T-helper 1 cell treated with Interleukin-12 subunit alpha and Interleukin-12 subunit beta and Interleukin-4 antibody, amounts not matched to agents 30 μg/mL and 1 μg/mL, for 36 hours (primary cell): ENCODE data around the gene PAPPA2.

ENCODE experiments used
- H3K27ac Mint-ChIP-seq: one replicate; pipeline ENCODE4 v1.8.0; 2021; ENCODE audit warnings: mild to moderate bottlenecking, mixed read lengths
- H3K27me3 Mint-ChIP-seq: one replicate; pipeline ENCODE4 v1.8.0; 2021; ENCODE audit warnings: low read depth, mixed read lengths
- H3K36me3 Mint-ChIP-seq: one replicate; pipeline ENCODE4 v1.8.0; 2021; ENCODE audit warnings: low read depth, mixed read lengths
- H3K4me1 Mint-ChIP-seq: one replicate; pipeline ENCODE4 v1.8.0; 2021; ENCODE audit warnings: low read depth, mixed read lengths
- H3K4me3 Mint-ChIP-seq: one replicate; pipeline ENCODE4 v1.8.0; 2021; ENCODE audit warnings: mild to moderate bottlenecking, moderate library complexity, mixed read lengths
- H3K9me3 Mint-ChIP-seq: one replicate; pipeline ENCODE4 v1.8.0; 2021; ENCODE audit warnings: mixed read lengths

PAPPA2 gene

DNA sequence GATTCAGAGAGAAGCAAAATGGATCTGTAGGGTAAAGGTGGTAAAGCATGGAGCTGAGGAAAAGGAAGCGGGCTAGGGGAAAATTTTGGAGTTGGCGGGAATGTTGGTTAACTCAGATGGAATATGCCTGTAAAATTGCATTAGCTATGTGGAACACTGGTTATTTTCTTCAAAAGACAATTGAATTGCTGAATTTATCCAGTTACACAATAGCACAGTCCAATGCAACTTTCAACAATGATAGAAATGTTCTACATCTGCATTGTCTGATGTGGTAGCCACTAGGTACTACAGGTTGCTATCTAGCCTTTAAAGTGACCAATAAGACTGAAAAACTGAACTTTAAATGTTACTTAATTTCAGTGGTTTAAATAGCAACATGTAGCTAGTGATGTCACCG is 386.3 kb downstream of the PAPPA2 start:
- Mint-ChIP-seq H3K36me3 (no peaks in the 10 kb centered on the region), H3K4me3 (no peak overlapping the region), H3K9me3 (no peaks in the 10 kb centered on the region), H3K27ac (no peak overlapping the region), H3K27me3 (no peaks in the 10 kb centered on the region), H3K4me1 (no peaks in the 10 kb centered on the region)

DNA sequence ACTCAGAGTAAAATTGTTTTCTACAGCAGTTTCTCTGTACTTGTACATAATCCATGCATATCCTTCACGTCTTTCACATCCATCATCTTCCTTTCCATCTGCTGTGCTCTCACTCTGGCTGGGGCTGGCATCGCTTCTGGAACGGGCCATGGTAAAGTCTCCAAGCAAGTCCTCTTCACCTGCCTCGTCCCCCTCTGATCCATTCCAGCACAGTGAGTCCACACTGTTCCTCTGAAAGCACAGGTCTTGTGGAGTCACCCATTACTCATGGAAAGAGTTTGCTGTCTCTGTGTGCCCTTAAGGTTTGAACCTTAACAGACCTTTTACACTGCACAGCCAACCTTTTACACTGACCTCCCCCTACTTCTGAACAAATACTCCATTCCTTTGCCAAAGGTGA is 387.9 kb downstream of the PAPPA2 start:
- H3K4me1 Mint-ChIP-seq, result no peaks in the 10 kb centered on the region
- H3K4me3 Mint-ChIP-seq, result no peak overlapping the region
- H3K27me3 Mint-ChIP-seq, result no peaks in the 10 kb centered on the region
- H3K27ac Mint-ChIP-seq, result no peak overlapping the region
- H3K36me3 Mint-ChIP-seq, result no peaks in the 10 kb centered on the region
- H3K9me3 Mint-ChIP-seq, result no peaks in the 10 kb centered on the region

GRCh38 chr1:176852124-176852523 is 389.1 kb downstream of the PAPPA2 start:
- H3K27me3 Mint-ChIP-seq, result no peaks in the 10 kb centered on the region
- H3K27ac Mint-ChIP-seq, result no peak overlapping the region
- H3K4me1 Mint-ChIP-seq, result no peaks in the 10 kb centered on the region
- H3K4me3 Mint-ChIP-seq, result no peak overlapping the region
- no peaks in the 10 kb centered on the region for H3K9me3 Mint-ChIP-seq
- H3K36me3 Mint-ChIP-seq, result no peaks in the 10 kb centered on the region

GRCh38 chr1:176853503-176853902 is 390.5 kb downstream of the PAPPA2 start:
- Mint-ChIP-seq H3K36me3 (no peaks in the 10 kb centered on the region), H3K4me3 (no peak overlapping the region), H3K27ac (no peak overlapping the region), H3K27me3 (no peaks in the 10 kb centered on the region), H3K9me3 (no peaks in the 10 kb centered on the region), H3K4me1 (no peaks in the 10 kb centered on the region)

DNA sequence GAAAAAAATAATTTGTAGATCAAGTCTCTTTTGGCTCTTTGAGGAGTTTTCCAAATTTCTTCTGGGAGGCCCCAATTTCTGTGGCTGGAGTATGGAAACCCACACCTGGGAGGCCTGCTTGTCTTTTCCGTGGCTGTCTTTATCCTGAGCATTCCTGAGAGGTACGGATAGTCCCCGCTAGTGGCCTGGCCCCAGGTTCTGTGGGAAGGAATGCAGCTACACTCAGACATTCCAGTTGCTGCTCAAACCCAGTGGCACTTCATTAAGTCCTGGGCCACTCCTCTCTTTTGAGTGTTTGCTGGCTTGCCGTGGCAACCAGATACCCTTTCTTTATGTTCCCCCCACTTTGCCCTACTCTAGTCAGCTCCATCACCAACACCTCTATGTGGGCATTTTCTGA is 391.1 kb downstream of the PAPPA2 start:
- H3K9me3 Mint-ChIP-seq, result no peaks in the 10 kb centered on the region
- H3K36me3 Mint-ChIP-seq, result no peaks in the 10 kb centered on the region
- no peaks in the 10 kb centered on the region for H3K4me1 Mint-ChIP-seq
- H3K27ac Mint-ChIP-seq, result no peak overlapping the region
- no peaks in the 10 kb centered on the region for H3K27me3 Mint-ChIP-seq
- no peak overlapping the region for H3K4me3 Mint-ChIP-seq

DNA sequence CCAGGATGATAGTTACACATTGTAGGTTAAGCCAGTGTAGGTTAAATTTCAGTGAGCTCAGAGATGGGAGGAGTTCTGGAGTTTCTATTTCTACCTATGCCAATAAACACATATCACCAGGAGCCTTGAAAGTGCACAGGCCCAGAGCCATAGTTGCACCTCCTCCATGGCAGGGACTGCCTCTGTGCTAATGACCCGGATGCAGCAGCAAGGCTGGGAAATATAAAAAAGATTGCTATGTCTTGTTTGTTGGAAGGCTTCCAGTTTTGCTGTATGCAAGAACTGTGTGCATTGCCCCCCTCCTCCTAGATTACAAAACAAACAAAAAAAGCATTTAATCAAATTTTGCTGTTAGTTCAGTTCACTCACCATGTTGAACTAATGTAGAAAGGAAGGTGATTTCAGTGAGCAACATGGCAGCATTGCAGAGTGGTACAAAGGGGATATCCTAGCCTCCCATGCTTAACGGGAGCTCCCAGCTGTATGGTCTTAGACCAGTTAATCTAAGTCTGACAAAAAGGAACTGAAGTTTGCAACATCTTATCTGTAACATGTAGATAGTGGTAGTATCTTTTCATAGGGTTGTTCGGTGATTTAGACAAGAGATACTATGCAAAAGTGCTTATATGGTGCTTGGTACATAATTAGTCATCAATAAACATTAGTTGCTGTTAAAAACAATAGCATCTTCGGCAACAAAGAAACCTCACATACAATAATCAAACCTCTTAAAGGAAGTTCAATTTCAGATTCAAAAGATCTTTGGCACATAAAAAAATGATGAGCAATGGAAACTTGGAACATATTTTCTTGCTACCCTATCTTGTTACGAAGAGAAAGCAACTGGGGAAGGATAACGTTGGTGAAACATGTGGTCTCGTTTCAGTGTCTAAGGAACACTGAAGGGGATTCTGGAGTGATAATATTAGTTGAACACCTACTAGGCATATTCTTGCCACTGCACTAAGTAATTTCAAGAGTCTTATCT is 392.1 kb downstream of the PAPPA2 start:
- no peaks in the 10 kb centered on the region for H3K36me3 Mint-ChIP-seq
- H3K27ac Mint-ChIP-seq, result no peak overlapping the region
- no peaks in the 10 kb centered on the region for H3K9me3 Mint-ChIP-seq
- no peaks in the 10 kb centered on the region for H3K27me3 Mint-ChIP-seq
- no peak overlapping the region for H3K4me3 Mint-ChIP-seq
- no peaks in the 10 kb centered on the region for H3K4me1 Mint-ChIP-seq

DNA sequence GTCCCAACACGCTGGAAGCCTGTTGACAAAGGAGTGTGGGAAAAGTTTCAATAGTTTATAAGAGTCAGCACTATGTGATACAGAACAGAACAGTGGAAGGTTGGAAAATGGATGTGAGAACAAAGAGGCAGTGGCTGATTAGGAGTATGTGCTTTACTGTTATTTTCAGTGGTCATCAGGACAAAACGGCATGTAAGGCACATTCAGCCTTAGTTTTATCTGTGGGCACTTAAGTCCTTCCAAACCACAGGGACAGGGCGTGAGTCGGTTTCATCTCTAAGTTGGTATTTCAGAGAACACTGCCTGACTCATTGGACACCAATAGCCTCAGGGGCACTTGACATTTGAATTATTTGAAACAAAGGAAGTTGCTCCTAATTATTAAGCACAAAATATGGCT is 394.7 kb downstream of the PAPPA2 start:
- H3K4me1 Mint-ChIP-seq, result no peaks in the 10 kb centered on the region
- H3K36me3 Mint-ChIP-seq, result no peaks in the 10 kb centered on the region
- H3K9me3 Mint-ChIP-seq, result no peaks in the 10 kb centered on the region
- no peaks in the 10 kb centered on the region for H3K27me3 Mint-ChIP-seq
- no peak overlapping the region for H3K27ac Mint-ChIP-seq
- no peak overlapping the region for H3K4me3 Mint-ChIP-seq

GRCh38 chr1:176858433-176858916 is 395.5 kb downstream of the PAPPA2 start:
- Mint-ChIP-seq H3K4me3 (no peak overlapping the region), H3K4me1 (no peaks in the 10 kb centered on the region), H3K27me3 (no peaks in the 10 kb centered on the region), H3K27ac (no peak overlapping the region), H3K9me3 (no peaks in the 10 kb centered on the region), H3K36me3 (no peaks in the 10 kb centered on the region)

DNA sequence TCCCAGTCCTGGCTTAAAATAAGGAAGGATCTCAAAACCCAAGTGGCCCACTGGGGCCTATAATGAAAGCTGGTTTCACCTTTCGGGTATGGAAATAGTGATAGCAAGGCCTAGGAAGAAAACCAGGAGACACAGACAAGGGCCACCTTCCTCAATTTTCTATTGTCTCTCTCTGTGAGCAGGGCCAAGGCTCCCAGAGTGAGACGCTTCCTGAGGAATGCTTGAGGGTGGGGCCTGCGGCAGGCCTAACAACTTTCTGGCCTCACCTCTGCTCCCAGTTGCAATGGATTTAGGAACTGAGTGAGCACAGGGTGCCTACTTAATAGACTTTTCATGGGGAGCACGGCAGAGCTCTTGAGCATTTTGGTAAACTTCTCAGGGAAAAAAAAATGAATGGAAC is 400.6 kb downstream of the PAPPA2 start:
- Mint-ChIP-seq H3K27ac (no peak overlapping the region), H3K4me3 (no peak overlapping the region), H3K9me3 (no peaks in the 10 kb centered on the region), H3K27me3 (no peaks in the 10 kb centered on the region), H3K4me1 (no peaks in the 10 kb centered on the region), H3K36me3 (no peaks in the 10 kb centered on the region)

- H3K4me3 Mint-ChIP-seq, result no peak overlapping the region
- no peaks in the 10 kb centered on the region for H3K36me3 Mint-ChIP-seq
- H3K4me1 Mint-ChIP-seq, result no peaks in the 10 kb centered on the region
- H3K27me3 Mint-ChIP-seq, result no peaks in the 10 kb centered on the region
- H3K9me3 Mint-ChIP-seq, result no peaks in the 10 kb centered on the region
- no peak overlapping the region for H3K27ac Mint-ChIP-seq
These were observed 401.2 kb downstream of the PAPPA2 start for GRCh38 chr1:176864211-176864610.

GRCh38 chr1:176866011-176866714 is 403.2 kb downstream of the PAPPA2 start:
- no peak overlapping the region for H3K4me3 Mint-ChIP-seq
- no peaks in the 10 kb centered on the region for H3K4me1 Mint-ChIP-seq
- H3K27ac Mint-ChIP-seq, result no peak overlapping the region
- H3K36me3 Mint-ChIP-seq, result no peaks in the 10 kb centered on the region
- no peaks in the 10 kb centered on the region for H3K27me3 Mint-ChIP-seq
- H3K9me3 Mint-ChIP-seq, result no peaks in the 10 kb centered on the region

DNA sequence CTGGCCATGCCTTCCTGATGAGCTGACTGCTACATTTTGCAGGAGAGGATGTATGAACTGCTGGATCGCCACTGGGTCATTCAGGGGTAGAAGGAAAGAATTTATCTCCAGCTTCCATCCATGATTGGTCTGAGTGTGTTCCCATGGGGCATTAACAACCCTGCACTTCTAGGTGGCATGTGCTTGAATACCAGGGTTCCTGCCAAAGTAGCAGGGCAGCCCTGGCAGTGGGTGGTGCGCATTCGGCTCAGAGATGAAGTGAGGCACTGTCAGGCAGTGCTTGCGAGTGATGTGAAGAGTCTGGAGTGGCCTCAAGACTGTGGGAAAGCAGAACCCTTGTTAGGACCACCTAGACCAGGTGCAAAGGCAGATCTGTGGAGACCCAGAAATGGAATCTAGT is 406.6 kb downstream of the PAPPA2 start:
- no peaks in the 10 kb centered on the region for H3K9me3 Mint-ChIP-seq

GRCh38 chr1:176876966-176877515 is 414.1 kb downstream of the PAPPA2 start:
- H3K27me3 Mint-ChIP-seq, result no peaks in the 10 kb centered on the region
- no peak overlapping the region for H3K27ac Mint-ChIP-seq
- H3K36me3 Mint-ChIP-seq, result no peaks in the 10 kb centered on the region
- H3K9me3 Mint-ChIP-seq, result no peaks in the 10 kb centered on the region
- H3K4me3 Mint-ChIP-seq, result no peak overlapping the region
- no peaks in the 10 kb centered on the region for H3K4me1 Mint-ChIP-seq

More for the DNA sequence above, 406.6 kb downstream of the PAPPA2 start:
- no peak overlapping the region for H3K4me3 Mint-ChIP-seq
- H3K27ac Mint-ChIP-seq, result no peak overlapping the region
- no peaks in the 10 kb centered on the region for H3K27me3 Mint-ChIP-seq
- H3K36me3 Mint-ChIP-seq, result no peaks in the 10 kb centered on the region
- no peaks in the 10 kb centered on the region for H3K4me1 Mint-ChIP-seq

DNA sequence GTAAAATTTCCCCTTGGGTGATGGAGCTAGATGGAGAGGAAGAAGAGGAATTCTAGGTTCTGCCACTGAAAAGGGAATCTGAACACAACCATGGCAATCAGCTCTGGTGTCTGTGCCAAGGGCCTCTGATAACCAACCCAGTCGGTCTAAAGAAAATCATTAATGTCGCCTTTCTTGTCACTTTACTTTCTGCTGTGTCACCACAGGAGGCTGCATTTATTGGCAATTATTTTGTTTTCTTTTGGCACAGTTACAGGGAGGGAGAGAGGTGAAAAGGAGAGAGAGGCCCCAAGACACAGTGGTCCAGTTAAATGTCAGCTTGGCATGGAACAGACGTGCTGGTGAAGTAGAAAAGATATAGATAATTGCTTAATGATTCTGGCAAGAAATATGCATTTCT is 414.6 kb downstream of the PAPPA2 start:
- Mint-ChIP-seq H3K27ac (no peak overlapping the region), H3K4me1 (no peaks in the 10 kb centered on the region), H3K36me3 (no peaks in the 10 kb centered on the region), H3K4me3 (no peak overlapping the region), H3K27me3 (no peaks in the 10 kb centered on the region), H3K9me3 (no peaks in the 10 kb centered on the region)
